HepG2 (cell line): ENCODE results near the gene ALCAM. TPM values are rescaled to one million over a fixed set of nuclear protein-coding genes. Genes with fewer than 3 reads are reported as not detected.

Source experiments
- ATAC-seq: fragments of 200-7000 bp; cut with Tn5 transposase; 3 replicates; pipeline ENCODE4 v1.9.1; 2020; ENCODE audit warnings: mild to moderate bottlenecking, moderate library complexity
- BruUV-seq: library from RNA; stranded (reverse); fragments of 400-500 nt; replicated peaks from 2 replicates; lab custom pipeline; 2021; lab: Mats Ljungman, UMichigan
- CTCF ChIA-PET: fragments of 300-600 bp; formaldehyde crosslinking; extraction: SDS; loops from one replicate; lab custom pipeline; 2021; ENCODE audit warnings: low total read pairs, inconsistent platforms, low intra/inter-chr PET ratio; lab: Yijun Ruan, JAX
- POLR2A ChIA-PET: fragments of 350-600 bp; sonication (Branson Sonifier 250); formaldehyde crosslinking; loops from one replicate; lab custom pipeline; 2020; ENCODE audit warnings: antibody characterized with exemption, inconsistent platforms; lab: Yijun Ruan, JAX
- DNase-seq: peaks from one replicate; pipeline ENCODE4 v3.0.0-alpha.2; 2015; ENCODE audit warnings: low spot score
- FAIRE-seq: peaks from 3 replicates; lab custom pipeline; 2011; peaks lifted over from hg19 to GRCh38; lab: Jason Lieb, UNC
- H2AFZ ChIP-seq: one replicate; pipeline ENCODE4 v1.6.1; 2011; ENCODE audit warnings: low read length, inconsistent platforms
- H3K27ac ChIP-seq: fragments of 300-600 bp; 3 replicates; pipeline ENCODE4 v1.8.0; 2011; ENCODE audit warnings: mixed run types, mild to moderate bottlenecking, mixed read lengths, low read length, inconsistent platforms; ENCODE audit not compliant: insufficient read depth; ENCODE audit errors: extremely low read length
- H3K27me3 ChIP-seq, 2 experiments: fragments of 200-600 bp in 1 of 2; 2 replicates in 1 of 2; 3 replicates in 1 of 2; pipeline versions ENCODE4 v1.6.0 to v1.8.0; 2011; ENCODE audit warnings: low read length in 2 of 2, mild to moderate bottlenecking in 2 of 2, moderate library complexity in 2 of 2, inconsistent platforms in 1 of 2; ENCODE audit not compliant: insufficient read depth in 2 of 2, control insufficient read depth in 1 of 2
- H3K36me3 ChIP-seq, 2 experiments: fragments of 200-600 bp in 1 of 2; replicated peaks in 1 of 2; 2 replicates in 1 of 2; 3 replicates in 1 of 2; pipeline versions ENCODE4 v1.5.1 to v1.8.0; 2011; ENCODE audit warnings: low read length in 2 of 2, inconsistent platforms in 1 of 2; ENCODE audit not compliant: insufficient read depth in 2 of 2, control insufficient read depth in 1 of 2
- H3K4me1 ChIP-seq: 2 replicates; pipeline ENCODE4 v1.5.1; 2012; ENCODE audit warnings: low read length, inconsistent platforms; ENCODE audit not compliant: insufficient read depth
- H3K4me2 ChIP-seq: 2 replicates; pipeline ENCODE4 v1.6.0; 2011; ENCODE audit warnings: low read depth, low read length, inconsistent platforms
- H3K4me3 ChIP-seq, 3 experiments: fragments of 200-600 bp in 1 of 3; sonication (generic), shearing (Covaris generic) in 1 of 3; replicated peaks in 1 of 3; 2 replicates each; pipeline ENCODE4 v1.5.1; 2011 to 2016; ENCODE audit warnings: low read length in 3 of 3, inconsistent platforms in 2 of 3, low read depth in 2 of 3, mild to moderate bottlenecking in 2 of 3, control low read depth in 1 of 3, mixed read lengths in 1 of 3; ENCODE audit not compliant: insufficient read depth in 1 of 3
- H3K79me2 ChIP-seq: one replicate; pipeline ENCODE4 v1.6.1; 2011; ENCODE audit warnings: low read length, inconsistent platforms; ENCODE audit not compliant: insufficient read depth
- H3K9ac ChIP-seq: 2 replicates; pipeline ENCODE4 v1.6.0; 2011; ENCODE audit warnings: mild to moderate bottlenecking, low read depth, low read length, inconsistent platforms; ENCODE audit not compliant: insufficient read depth
- H3K9me3 ChIP-seq: 2 replicates; pipeline ENCODE4 v1.5.1; 2012; ENCODE audit warnings: mild to moderate bottlenecking, low read length
- H4K20me1 ChIP-seq: 2 replicates; pipeline ENCODE4 v1.6.0; 2011; ENCODE audit warnings: inconsistent platforms, mild to moderate bottlenecking, low read length, moderate library complexity; ENCODE audit not compliant: insufficient read depth
- HDAC6 ChIP-seq: fragments of 200-600 bp; sonication (generic); IDR thresholded peaks from 2 replicates; pipeline ENCODE4 v1.7.0; 2017; ENCODE audit warnings: mild to moderate bottlenecking, antibody characterized with exemption, low read length, low read depth
- HOXA3 ChIP-seq: sonication (generic); formaldehyde crosslinking; IDR thresholded peaks from 2 replicates; pipeline ENCODE4 v1.5.0; 2020; ENCODE audit warnings: missing genetic modification reagents
- RBAK ChIP-seq: sonication (generic); formaldehyde crosslinking; IDR thresholded peaks from 2 replicates; pipeline ENCODE4 v1.5.1; 2020; ENCODE audit warnings: mild to moderate bottlenecking, missing genetic modification reagents
- SOX13 ChIP-seq, 3 experiments: fragments of 450-650 bp in 1 of 3; sonication (generic) in 1 of 3; formaldehyde crosslinking in 1 of 3; IDR thresholded peaks in 2 of 3; conservative IDR thresholded peaks in 1 of 3; 2 replicates each; pipeline versions ENCODE4 v1.5.0 to v1.6.1; 2016 to 2020; ENCODE audit warnings: antibody characterized with exemption in 1 of 3, mild to moderate bottlenecking in 1 of 3, missing compliant biosample characterization in 1 of 3, missing genetic modification reagents in 1 of 3, moderate library complexity in 1 of 3
- WIZ ChIP-seq: sonication (generic); formaldehyde crosslinking; IDR thresholded peaks from 2 replicates; pipeline ENCODE4 v1.5.1; 2020; ENCODE audit warnings: mild to moderate bottlenecking, missing genetic modification reagents
- YY1 ChIP-seq: IDR thresholded peaks from 2 replicates; pipeline ENCODE4 v1.6.1; 2011; ENCODE audit warnings: low read length, low read depth, moderate library complexity, mild to moderate bottlenecking; ENCODE audit not compliant: insufficient read depth, insufficient replicate concordance
- ZNF17 ChIP-seq: sonication (generic); formaldehyde crosslinking; IDR thresholded peaks from 2 replicates; pipeline ENCODE4 v1.5.0; 2020; ENCODE audit warnings: mild to moderate bottlenecking, missing genetic modification reagents
- ZNF430 ChIP-seq: sonication (generic); formaldehyde crosslinking; IDR thresholded peaks from 2 replicates; pipeline ENCODE4 v1.9.0; 2021; ENCODE audit warnings: mild to moderate bottlenecking, missing genetic modification reagents
- ZNF484 ChIP-seq: sonication (generic); formaldehyde crosslinking; IDR thresholded peaks from 2 replicates; pipeline ENCODE4 v1.5.1; 2020; ENCODE audit warnings: mild to moderate bottlenecking, low read depth, missing genetic modification reagents, borderline replicate concordance
- WGBS: methylation state at CpG from one replicate; pipeline ENCODE4 v1.1.6; 2017; ENCODE audit warnings: low lambda C conversion rate; 5-methylcytosine and 5-hydroxymethylcytosine counted together
- in situ Hi-C: cut with HindIII; loops from 2 replicates; pipeline ENCODE4 v1.10.0; 2017; ENCODE audit warnings: low pct_unique_long_range_greater_than_20kb; ENCODE audit not compliant: extremely low pct_ligation_motif_present
- intact Hi-C: fragments of 100-400 bp; cut with micrococcal nuclease; formaldehyde crosslinking; loops from one replicate; pipeline ENCODE4 v1.10.0; 2022; ENCODE audit not compliant: unreplicated experiment
- polyA plus RNA-seq, 8 experiments: library from polyadenylated mRNA; depleted of rRNA in 3 of 8; stranded (reverse) in 7 of 8; unstranded in 1 of 8; fragments of >200 nt; fragmentation: Illumina TruSeq in 4 of 8; extraction: Trizol in 4 of 8; gene quantifications; 2 replicates each; pipeline versions ENCODE4 v1.2.1 to v1.2.3, GENCODE V29; 2011 to 2016; ENCODE audit warnings: low read depth in 4 of 8, missing spikeins in 1 of 8, mixed read lengths in 1 of 8; ENCODE audit not compliant: insufficient read depth in 1 of 8
- total RNA-seq, 5 experiments: library from RNA; depleted of rRNA; stranded (reverse); fragments of >200 nt; fragmentation: Illumina TruSeq; extraction: Trizol; gene quantifications; 2 replicates each; pipeline ENCODE4 v1.2.3, GENCODE V29; 2016; ENCODE audit warnings: low read depth in 1 of 5
- TF ChIP-seq, protein P1 (sequence below): sonication (generic); formaldehyde crosslinking; IDR thresholded peaks from 2 replicates; pipeline ENCODE4 v1.4.0; 2020; ENCODE audit warnings: mild to moderate bottlenecking, missing genetic modification reagents

ALCAM gene
- total and polyA plus RNA-seq, 2 of the 13 experiments (the other 11 are each of a cell fraction or from before 2014, with no cell fraction given): 26.0 to 33.1 TPM

DNA sequence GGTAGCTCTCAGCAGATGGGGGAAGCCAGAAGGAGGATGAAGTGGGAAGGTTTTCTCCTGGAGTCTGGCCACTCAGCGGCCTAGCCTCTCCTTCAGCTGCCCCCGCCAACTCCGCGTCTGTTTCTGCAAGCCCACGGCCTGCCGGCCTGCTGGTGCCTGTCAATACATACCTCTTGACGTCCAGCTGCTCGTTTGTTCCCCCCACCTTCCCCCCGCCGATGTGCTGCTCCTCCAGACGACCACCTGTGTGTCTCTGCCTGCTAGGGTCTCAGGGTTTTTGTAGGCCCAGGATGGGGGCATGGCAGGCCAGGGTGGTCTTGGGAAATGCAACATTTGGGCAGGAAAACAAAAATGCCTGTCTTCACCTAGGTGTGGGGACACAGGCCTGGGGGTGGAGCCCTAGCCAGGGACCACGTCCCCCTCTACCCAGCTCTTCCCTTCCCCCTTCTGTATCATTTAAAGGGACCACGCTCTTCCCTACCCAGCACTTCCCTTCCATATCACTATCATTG is 137.8 kb downstream of the ALCAM start (continued):
- no peak for TF ChIP-seq HDAC6
- TF ChIP-seq SOX13 (IDR thresholded peaks at IDR 0.05): no peak
- TF ChIP-seq SOX13 (CRISPR knock-in tag; conservative IDR thresholded peaks at IDR 0.05 in 1 of 2, IDR thresholded peaks at IDR 0.05 in 1 of 2): no peak
- TF ChIP-seq ZNF17 (CRISPR knock-in tag): no peak

DNA sequence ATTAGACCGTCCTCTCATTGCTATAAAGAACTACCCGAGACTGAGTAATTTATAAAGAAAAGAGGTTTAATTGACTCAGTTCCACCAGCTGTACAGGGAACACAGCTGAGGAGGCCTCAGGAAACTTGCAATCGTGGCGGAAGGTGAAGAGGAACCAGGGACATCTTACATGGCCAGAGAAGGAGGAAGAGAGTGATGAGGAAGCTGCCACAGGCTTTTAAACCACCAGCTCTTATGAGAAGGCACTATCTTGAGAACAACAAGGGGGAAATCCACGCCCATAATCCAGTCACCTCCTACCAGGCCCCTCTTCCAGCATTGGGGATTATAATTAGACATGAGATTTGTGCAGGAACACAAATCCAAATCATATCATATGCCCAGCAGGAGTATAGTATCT is 138.5 kb downstream of the ALCAM start:
- Histone ChIP-seq H3K9ac (no peak overlapping the region), H2AFZ (no peak overlapping the region), H3K4me3 (peak overlapping the region in 1 of 3 experiments; percentile 77; a peak in 1 of 6 replicates), H3K36me3 (no peaks in the 10 kb centered on the region), H3K79me2 (peaks cover 30% of the 10 kb centered on the region), H4K20me1 (no peaks in the 10 kb centered on the region), H3K27me3 (no peaks in the 10 kb centered on the region; a peak in 1 of 5 replicates), H3K4me2 (peak overlapping the region; percentile 87; the same call in 1 of the 2 replicates), H3K9me3 (no peaks in the 10 kb centered on the region), H3K4me1 (peaks cover 43% of the 10 kb centered on the region), H3K27ac (peak overlapping the region; percentile 81)
- CTCF ChIA-PET: no interaction called here
- intact Hi-C loops: no loop called here
- DNase-seq: no peak
- POLR2A ChIA-PET: interaction anchor here (1.3 to 3.9 kb wide), 3 partner anchors 17 to 137 kb away, joined by 5 to 99 read pairs (median 53); partner anchors contain the start of gene ALCAM
- no TSS peak for BruUV-seq
- no peak for FAIRE-seq
- in situ Hi-C loops: loop anchor here (25.0 kb wide), 2 partner anchors 293 to 893 kb away; no protein-coding TSS in a partner anchor
- no peak for ATAC-seq
- WGBS: 81% methylated on average over 5 of the region's 5 CpGs
- TF ChIP-seq HOXA3 (CRISPR knock-in tag): no peak
- TF ChIP-seq RBAK: no peak
- TF ChIP-seq ZNF484 (CRISPR knock-in tag): no peak
- TF ChIP-seq ZNF430: no peak
- no peak for TF ChIP-seq WIZ
- TF ChIP-seq, protein P1, sequence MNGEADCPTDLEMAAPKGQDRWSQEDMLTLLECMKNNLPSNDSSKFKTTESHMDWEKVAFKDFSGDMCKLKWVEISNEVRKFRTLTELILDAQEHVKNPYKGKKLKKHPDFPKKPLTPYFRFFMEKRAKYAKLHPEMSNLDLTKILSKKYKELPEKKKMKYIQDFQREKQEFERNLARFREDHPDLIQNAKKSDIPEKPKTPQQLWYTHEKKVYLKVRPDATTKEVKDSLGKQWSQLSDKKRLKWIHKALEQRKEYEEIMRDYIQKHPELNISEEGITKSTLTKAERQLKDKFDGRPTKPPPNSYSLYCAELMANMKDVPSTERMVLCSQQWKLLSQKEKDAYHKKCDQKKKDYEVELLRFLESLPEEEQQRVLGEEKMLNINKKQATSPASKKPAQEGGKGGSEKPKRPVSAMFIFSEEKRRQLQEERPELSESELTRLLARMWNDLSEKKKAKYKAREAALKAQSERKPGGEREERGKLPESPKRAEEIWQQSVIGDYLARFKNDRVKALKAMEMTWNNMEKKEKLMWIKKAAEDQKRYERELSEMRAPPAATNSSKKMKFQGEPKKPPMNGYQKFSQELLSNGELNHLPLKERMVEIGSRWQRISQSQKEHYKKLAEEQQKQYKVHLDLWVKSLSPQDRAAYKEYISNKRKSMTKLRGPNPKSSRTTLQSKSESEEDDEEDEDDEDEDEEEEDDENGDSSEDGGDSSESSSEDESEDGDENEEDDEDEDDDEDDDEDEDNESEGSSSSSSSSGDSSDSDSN (CRISPR knock-in tag): no peak
- no peak for TF ChIP-seq YY1
